K562 (cell line): ENCODE results near the gene HOXB7. TPM values are rescaled to one million over a fixed set of nuclear protein-coding genes. Genes with fewer than 3 reads are reported as not detected.

Source experiments
- ATAC-seq: fragments of 200-7000 bp; cut with Tn5 transposase; 3 replicates; pipeline ENCODE4 v1.9.1; 2020; ENCODE audit warnings: moderate library complexity
- BruUV-seq: library from RNA; stranded (reverse); fragments of 400-500 nt; replicated peaks from 2 replicates; lab custom pipeline; 2021; lab: Mats Ljungman, UMichigan
- CTCF ChIA-PET: fragments of 300-600 bp; formaldehyde crosslinking; extraction: SDS; loops from one replicate; lab custom pipeline; 2021; ENCODE audit warnings: low intra/inter-chr PET ratio; lab: Yijun Ruan, JAX
- POLR2A ChIA-PET: fragments of 300-600, 350-650 bp; sonication (Branson Sonifier 250); formaldehyde crosslinking; extraction: SDS; loops from one replicate; lab custom pipeline; 2021; ENCODE audit warnings: antibody characterized with exemption, inconsistent platforms; lab: Yijun Ruan, JAX
- DNase-seq, 4 experiments: peaks; one replicate each; pipeline versions ENCODE4 v3.0.0 to v3.0.0-alpha.2; 2011 to 2018; ENCODE audit warnings: low spot score in 3 of 4, mixed read lengths in 3 of 4; ENCODE audit errors: extremely low read depth in 1 of 4
- FAIRE-seq: peaks from 2 replicates; lab custom pipeline; 2011; peaks lifted over from hg19 to GRCh38; lab: Jason Lieb, UNC
- H2AFZ ChIP-seq: 2 replicates; pipeline ENCODE4 v1.6.0; 2011; ENCODE audit warnings: low read depth, low read length, control low read depth, inconsistent platforms
- H3K27ac ChIP-seq: fragments of 200-600 bp; 3 replicates; pipeline ENCODE4 v1.8.0; 2011; ENCODE audit warnings: low read depth, mild to moderate bottlenecking, control low read depth, inconsistent platforms, low read length, moderate library complexity, mixed read lengths; ENCODE audit errors: extremely low read depth
- H3K27me3 ChIP-seq, 2 experiments: fragments of 300-600 bp in 1 of 2; 2 replicates in 1 of 2; 3 replicates in 1 of 2; pipeline versions ENCODE4 v1.6.0 to v1.8.0; 2011; ENCODE audit warnings: inconsistent platforms in 2 of 2, low read length in 2 of 2, mild to moderate bottlenecking in 1 of 2, mixed read lengths in 1 of 2, moderate library complexity in 1 of 2; ENCODE audit not compliant: control insufficient read depth in 2 of 2, insufficient read depth in 2 of 2
- H3K36me3 ChIP-seq: fragments of 300-600 bp; 3 replicates; pipeline ENCODE4 v1.8.0; 2011; ENCODE audit warnings: mild to moderate bottlenecking, low read length, inconsistent platforms; ENCODE audit not compliant: control insufficient read depth, insufficient read depth
- H3K4me1 ChIP-seq, 2 experiments: fragments of 200-600 bp in 1 of 2; replicated peaks in 1 of 2; 2 replicates in 1 of 2; 3 replicates in 1 of 2; pipeline versions ENCODE4 v1.5.1 to v1.8.0; 2011; ENCODE audit warnings: inconsistent platforms in 2 of 2, low read length in 2 of 2, mild to moderate bottlenecking in 1 of 2, mixed read lengths in 1 of 2, moderate library complexity in 1 of 2; ENCODE audit not compliant: control insufficient read depth in 2 of 2, insufficient read depth in 2 of 2
- H3K4me2 ChIP-seq: 2 replicates; pipeline ENCODE4 v1.6.1; 2011; ENCODE audit warnings: low read length, control low read depth, inconsistent platforms, mixed read lengths; ENCODE audit not compliant: insufficient read depth
- H3K4me3 ChIP-seq: fragments of 200-600 bp; sonication (generic), shearing (Covaris generic); 2 replicates; pipeline ENCODE4 v1.5.1; 2016; ENCODE audit warnings: control low read depth, inconsistent platforms
- H3K79me2 ChIP-seq: fragments of 200-600 bp; 3 replicates; pipeline ENCODE4 v1.8.0; 2011; ENCODE audit warnings: low read length, inconsistent platforms; ENCODE audit not compliant: control insufficient read depth, insufficient read depth
- H3K9ac ChIP-seq, 2 experiments: 2 replicates each; pipeline versions ENCODE4 v1.6.0 to v1.6.1; 2011; ENCODE audit warnings: low read depth in 2 of 2, low read length in 2 of 2, control low read depth in 1 of 2, inconsistent platforms in 1 of 2, mild to moderate bottlenecking in 1 of 2, mixed read lengths in 1 of 2; ENCODE audit not compliant: insufficient read depth in 1 of 2
- H3K9me1 ChIP-seq: one replicate; pipeline ENCODE4 v1.6.0; 2011; ENCODE audit warnings: inconsistent platforms, mild to moderate bottlenecking, low read length, moderate library complexity; ENCODE audit not compliant: control insufficient read depth, insufficient read depth
- H3K9me3 ChIP-seq: replicated peaks from 2 replicates; pipeline ENCODE4 v1.5.1; 2011; ENCODE audit warnings: low read depth, low read length, inconsistent platforms; ENCODE audit not compliant: control insufficient read depth, insufficient read depth
- H4K20me1 ChIP-seq: replicated peaks from 2 replicates; pipeline ENCODE4 v1.6.1; 2011; ENCODE audit warnings: low read length, inconsistent platforms, mixed read lengths; ENCODE audit not compliant: control insufficient read depth, insufficient read depth
- CXXC5 ChIP-seq: fragments of 250-450 bp; sonication (Bioruptor Pico); IDR thresholded peaks from 2 replicates; pipeline ENCODE4 v1.8.0; 2022; ENCODE audit warnings: inconsistent platforms, mild to moderate bottlenecking, moderate library complexity
- GTF2A2 ChIP-seq: IDR thresholded peaks from 2 replicates; pipeline ENCODE4 v1.6.1; 2016; ENCODE audit warnings: mild to moderate bottlenecking, missing genetic modification characterization, missing compliant biosample characterization
- NR2C2 ChIP-seq, 2 experiments: fragments of 200-800 bp in 1 of 2; sonication (Bioruptor generic) in 1 of 2; sonication (generic) in 1 of 2; formaldehyde crosslinking in 1 of 2; IDR thresholded peaks; 2 replicates each; pipeline versions ENCODE4 v1.6.1 to v1.8.0; 2016 to 2022; ENCODE audit warnings: mild to moderate bottlenecking in 1 of 2, missing compliant biosample characterization in 1 of 2, missing genetic modification characterization in 1 of 2, missing genetic modification reagents in 1 of 2
- ZNF75A ChIP-seq: fragments of 450-650 bp; formaldehyde crosslinking; IDR thresholded peaks from 2 replicates; pipeline ENCODE4 v1.4.0; 2020; ENCODE audit warnings: mild to moderate bottlenecking
- WGBS: fragments of 100-300 bp; shearing (Covaris generic); methylation state at CpG from one replicate; pipeline ENCODE4 v1.1.6; 2016; ENCODE audit warnings: low coverage, mixed read lengths; ENCODE audit not compliant: insufficient coverage; ENCODE audit errors: missing lambda C conversion rate; 5-methylcytosine and 5-hydroxymethylcytosine counted together
- in situ Hi-C: fragments of 300-500 bp; cut with MboI; formaldehyde crosslinking; loops from 4 replicates; pipeline ENCODE4 v1.15.0; 2018; ENCODE audit warnings: inconsistent platforms, mixed read lengths
- intact Hi-C: fragments of 100-400 bp; cut with micrococcal nuclease; formaldehyde crosslinking; loops from 2 replicates; pipeline ENCODE4 v1.14.2; 2022
- polyA plus RNA-seq, 8 experiments: library from polyadenylated mRNA; depleted of rRNA in 4 of 8; stranded (reverse) in 5 of 8; unstranded in 3 of 8; fragments of >200 nt; fragmentation: Nextera tagmentation in 2 of 8; fragmentation: Illumina TruSeq in 1 of 8; extraction: Ambion mirVana in 2 of 8; extraction: Trizol in 1 of 8; gene quantifications; 2 replicates each; pipeline versions ENCODE4 v1.2.1 to v1.2.3, GENCODE V29; 2011 to 2014; ENCODE audit warnings: inconsistent platforms in 1 of 8, missing spikeins in 1 of 8
- total RNA-seq, 7 experiments: library from RNA; depleted of rRNA in 6 of 7; stranded (reverse); fragments of >200 nt in 6 of 7; fragmentation: Illumina TruSeq in 2 of 7; extraction: Trizol in 2 of 7; gene quantifications; 2 replicates each; pipeline versions ENCODE4 v1.2.1 to v1.2.3, GENCODE V29; 2011 to 2021; ENCODE audit warnings: low replicate concordance in 1 of 7
- TF ChIP-seq, protein P1 (sequence below): fragments of 250-450 bp; sonication (Bioruptor Pico); IDR thresholded peaks from 2 replicates; pipeline ENCODE4 v1.8.0; 2022; ENCODE audit warnings: inconsistent platforms
- TF ChIP-seq, protein P2 (sequence below): sonication (generic); formaldehyde crosslinking; IDR thresholded peaks from 2 replicates; pipeline ENCODE4 v1.8.1; 2023; ENCODE audit warnings: mild to moderate bottlenecking, missing genetic modification reagents

The HOXB7 gene
- total and polyA plus RNA-seq, 9 of the 15 experiments (the other 6 are each of a cell fraction or from before 2014, with no cell fraction given) = 5.5 to 16.7 (median 8.3) TPM

- TF ChIP-seq CXXC5 (CRISPR knock-in tag) (peak; percentile 16; the same call in 1 of the 2 replicates), ZNF75A (CRISPR knock-in tag) (no peak), NR2C2 (CRISPR knock-in tag; IDR thresholded peaks at IDR 0.05) (no peak), NR2C2 (tag; IDR thresholded peaks at IDR 0.05) (peak; percentile 25; the same call in 1 of the 2 replicates), GTF2A2 (tag) (no peak)
Measured at GRCh38 chr17:48587276-48588073, 23.3 kb downstream of the HOXB7 start (continued).

DNA sequence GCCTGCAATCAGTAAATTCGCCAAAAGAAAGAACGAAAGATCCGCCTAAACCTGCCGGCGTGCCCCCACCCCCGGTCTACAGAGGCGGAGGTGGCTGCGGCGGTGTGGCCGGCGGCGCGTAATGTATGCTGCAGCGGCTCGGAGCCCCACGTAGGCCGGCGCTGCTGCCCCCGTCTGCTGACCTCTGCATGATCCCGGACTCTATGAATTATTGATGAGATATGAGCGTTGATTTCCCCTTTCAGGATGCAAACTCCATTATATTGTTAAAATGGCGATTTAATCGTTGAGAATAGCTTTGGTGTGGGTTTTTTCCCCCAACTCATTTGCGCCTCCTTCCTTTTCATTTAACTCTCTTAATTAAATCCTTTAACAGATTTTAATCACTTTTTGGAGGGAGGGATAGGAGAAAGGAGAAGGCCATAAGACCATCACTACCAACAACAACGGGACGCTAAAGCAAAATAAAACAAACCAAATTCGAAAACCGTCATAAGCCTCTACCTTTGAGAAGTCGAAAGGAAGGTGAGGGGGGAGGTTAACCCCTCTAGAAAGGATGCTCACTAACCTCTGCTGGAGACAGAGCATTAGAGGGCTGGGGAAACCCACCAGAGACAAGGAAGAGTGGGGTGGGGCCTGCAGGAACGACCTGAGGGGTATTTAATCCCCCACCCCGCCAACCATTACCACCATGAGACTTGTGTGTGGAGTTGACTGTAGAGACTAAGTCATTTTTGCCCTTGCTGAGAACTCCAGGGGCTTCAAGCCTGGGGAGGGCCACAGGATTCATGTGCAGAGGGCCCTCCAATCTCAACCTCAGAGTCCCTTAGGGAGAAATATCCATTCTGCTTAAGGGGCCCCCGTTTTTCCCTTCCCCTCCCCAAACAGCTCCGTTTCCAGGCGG, 24.2 kb downstream of the HOXB7 start:
- Histone ChIP-seq H3K9me1 (no peaks in the 10 kb centered on the region), H3K36me3 (no peaks in the 10 kb centered on the region), H3K9ac (no peak overlapping the region; a peak in 1 of 4 replicates), H3K9me3 (no peaks in the 10 kb centered on the region), H2AFZ (no peak overlapping the region), H3K79me2 (peaks cover 31% of the 10 kb centered on the region), H3K27me3 (no peaks in the 10 kb centered on the region), H3K4me1 (peaks cover 30 to 37% of the 10 kb centered on the region in 2 experiments), H4K20me1 (no peaks in the 10 kb centered on the region), H3K27ac (no peak overlapping the region), H3K4me2 (no peak overlapping the region), H3K4me3 (no peak overlapping the region)
- BruUV-seq = no TSS peak
- ChIA-PET POLR2A (interaction anchor here (0.7 to 2.0 kb wide), 3 partner anchors 37 to 421 kb away, joined by 3 to 6 read pairs (median 4); no protein-coding TSS in a partner anchor), CTCF (no interaction called here)
- DNase-seq (no peak), ATAC-seq (no peak), FAIRE-seq (no peak)
- intact Hi-C loops (no loop called here), in situ Hi-C loops (no loop called here)
- WGBS = 77% methylated on average over 31 of the region's 34 CpGs
- TF ChIP-seq, protein P1, sequence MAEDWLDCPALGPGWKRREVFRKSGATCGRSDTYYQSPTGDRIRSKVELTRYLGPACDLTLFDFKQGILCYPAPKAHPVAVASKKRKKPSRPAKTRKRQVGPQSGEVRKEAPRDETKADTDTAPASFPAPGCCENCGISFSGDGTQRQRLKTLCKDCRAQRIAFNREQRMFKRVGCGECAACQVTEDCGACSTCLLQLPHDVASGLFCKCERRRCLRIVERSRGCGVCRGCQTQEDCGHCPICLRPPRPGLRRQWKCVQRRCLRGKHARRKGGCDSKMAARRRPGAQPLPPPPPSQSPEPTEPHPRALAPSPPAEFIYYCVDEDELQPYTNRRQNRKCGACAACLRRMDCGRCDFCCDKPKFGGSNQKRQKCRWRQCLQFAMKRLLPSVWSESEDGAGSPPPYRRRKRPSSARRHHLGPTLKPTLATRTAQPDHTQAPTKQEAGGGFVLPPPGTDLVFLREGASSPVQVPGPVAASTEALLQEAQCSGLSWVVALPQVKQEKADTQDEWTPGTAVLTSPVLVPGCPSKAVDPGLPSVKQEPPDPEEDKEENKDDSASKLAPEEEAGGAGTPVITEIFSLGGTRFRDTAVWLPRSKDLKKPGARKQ (CRISPR knock-in tag) = no peak
- TF ChIP-seq, protein P2, sequence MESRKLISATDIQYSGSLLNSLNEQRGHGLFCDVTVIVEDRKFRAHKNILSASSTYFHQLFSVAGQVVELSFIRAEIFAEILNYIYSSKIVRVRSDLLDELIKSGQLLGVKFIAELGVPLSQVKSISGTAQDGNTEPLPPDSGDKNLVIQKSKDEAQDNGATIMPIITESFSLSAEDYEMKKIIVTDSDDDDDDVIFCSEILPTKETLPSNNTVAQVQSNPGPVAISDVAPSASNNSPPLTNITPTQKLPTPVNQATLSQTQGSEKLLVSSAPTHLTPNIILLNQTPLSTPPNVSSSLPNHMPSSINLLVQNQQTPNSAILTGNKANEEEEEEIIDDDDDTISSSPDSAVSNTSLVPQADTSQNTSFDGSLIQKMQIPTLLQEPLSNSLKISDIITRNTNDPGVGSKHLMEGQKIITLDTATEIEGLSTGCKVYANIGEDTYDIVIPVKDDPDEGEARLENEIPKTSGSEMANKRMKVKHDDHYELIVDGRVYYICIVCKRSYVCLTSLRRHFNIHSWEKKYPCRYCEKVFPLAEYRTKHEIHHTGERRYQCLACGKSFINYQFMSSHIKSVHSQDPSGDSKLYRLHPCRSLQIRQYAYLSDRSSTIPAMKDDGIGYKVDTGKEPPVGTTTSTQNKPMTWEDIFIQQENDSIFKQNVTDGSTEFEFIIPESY (CRISPR knock-in tag) = peak; percentile 67
